Osteoblast (primary cell): Measurements from ENCODE around the gene PLTP. TPM values are rescaled to one million over a fixed set of nuclear protein-coding genes. Genes with fewer than 3 reads are reported as not detected.
A peak's percentile ranks its signal among the peaks of the same experiment; 100 is the strongest.
"Not testable (repeated sequence)": the region's sequence is repeated elsewhere in the genome, so short reads cannot be mapped to it uniquely, and the experiment has no call there.

ENCODE experiments used
- DNase-seq: peaks from one replicate; pipeline ENCODE4 v3.0.0; 2011; ENCODE audit warnings: low spot score, mixed read lengths; ENCODE audit not compliant: insufficient read length; ENCODE audit errors: missing footprints
- H2AFZ ChIP-seq: 2 replicates; pipeline ENCODE4 v1.6.0; 2011; ENCODE audit warnings: mild to moderate bottlenecking, low read length
- H3K27ac ChIP-seq: 2 replicates; pipeline ENCODE4 v1.5.1; 2011; ENCODE audit warnings: mild to moderate bottlenecking, low read depth, low read length, moderate library complexity
- H3K27me3 ChIP-seq: 2 replicates; pipeline ENCODE4 v1.6.0; 2012; ENCODE audit warnings: mild to moderate bottlenecking, control low read depth, inconsistent platforms, low read length, moderate library complexity; ENCODE audit not compliant: insufficient read depth
- H3K36me3 ChIP-seq: 2 replicates; pipeline ENCODE4 v1.5.1; 2011; ENCODE audit warnings: mild to moderate bottlenecking, low read length, control low read depth, moderate library complexity; ENCODE audit not compliant: insufficient read depth
- H3K4me1 ChIP-seq: 2 replicates; pipeline ENCODE4 v1.5.1; 2011; ENCODE audit warnings: mild to moderate bottlenecking, low read length, control low read depth, moderate library complexity; ENCODE audit not compliant: insufficient read depth
- H3K4me2 ChIP-seq: 2 replicates; pipeline ENCODE4 v1.6.0; 2011; ENCODE audit warnings: mild to moderate bottlenecking, low read length; ENCODE audit not compliant: insufficient read depth
- H3K4me3 ChIP-seq: fragments of 200-600 bp; sonication (generic); 3 replicates; pipeline ENCODE4 v1.5.1; 2012; ENCODE audit warnings: mild to moderate bottlenecking, low read length, inconsistent platforms; ENCODE audit not compliant: insufficient read depth
- H3K79me2 ChIP-seq: 2 replicates; pipeline ENCODE4 v1.6.0; 2012; ENCODE audit warnings: mild to moderate bottlenecking, low read length, control low read depth, inconsistent platforms; ENCODE audit not compliant: insufficient read depth
- H3K9me3 ChIP-seq: 2 replicates; pipeline ENCODE4 v1.5.1; 2011; ENCODE audit warnings: low read depth, low read length, control low read depth
- H4K20me1 ChIP-seq: 2 replicates; pipeline ENCODE4 v1.6.0; 2012; ENCODE audit warnings: mild to moderate bottlenecking, low read length, control low read depth; ENCODE audit not compliant: insufficient read depth
- total RNA-seq: library from RNA; depleted of rRNA; stranded (reverse); fragments of >200 nt; gene quantifications from 2 replicates; pipeline ENCODE4 v1.2.3, GENCODE V29; 2012
- TF ChIP-seq, protein P1 (sequence below): IDR thresholded peaks from 2 replicates; pipeline ENCODE4 v1.5.1; 2011; ENCODE audit warnings: mild to moderate bottlenecking, low read depth, low read length, moderate library complexity; ENCODE audit errors: extremely low read depth

PLTP gene
- total RNA-seq, 1 donor: 21.7 TPM

DNA sequence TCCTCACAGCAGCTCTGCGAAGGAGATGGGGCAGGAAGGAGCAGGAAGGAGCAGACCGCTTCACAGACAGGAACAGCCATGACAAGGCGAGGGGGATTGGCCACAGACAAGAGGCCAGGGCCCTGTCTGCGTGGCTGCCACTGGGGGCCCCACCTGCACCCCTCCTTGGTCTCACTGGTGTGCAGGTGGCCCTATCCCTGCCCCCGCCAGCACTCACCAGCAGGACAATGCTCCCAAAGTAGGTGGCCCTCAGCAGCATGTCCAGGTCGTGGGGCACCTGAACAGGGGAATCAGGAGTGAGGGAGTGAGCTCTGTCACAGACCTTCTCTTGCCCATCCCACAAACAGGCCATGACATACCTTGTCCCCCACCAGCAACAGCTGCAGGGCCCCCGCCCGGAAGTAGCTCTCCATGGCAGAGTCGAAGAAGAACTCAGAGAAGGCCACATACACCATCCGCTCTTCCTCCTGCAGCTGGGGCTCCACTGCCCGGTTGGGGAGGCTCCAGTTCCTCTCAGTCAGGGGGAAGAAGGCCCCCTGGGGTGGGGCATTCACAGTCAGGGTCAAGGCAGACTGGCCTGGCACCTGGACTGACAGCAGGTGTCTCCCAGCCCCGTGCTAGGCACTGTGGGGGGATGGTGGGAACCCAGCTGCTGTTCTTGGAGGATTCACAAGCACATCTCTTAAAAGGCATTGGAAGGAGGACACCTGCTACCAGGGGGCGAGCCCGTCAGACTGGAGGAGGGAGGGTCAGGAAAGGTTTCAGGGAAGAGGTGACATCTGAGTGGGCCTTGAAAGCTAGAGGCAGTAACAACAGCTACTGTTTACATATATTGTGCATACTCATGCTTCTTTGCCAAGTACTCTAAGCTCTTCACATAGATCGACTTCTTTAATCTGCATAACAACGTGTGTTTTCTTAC, 7.1 kb downstream of the PLTP start:
- Histone ChIP-seq H4K20me1 (no peaks in the 10 kb centered on the region), H3K27ac (peak overlapping the region; percentile 70), H3K36me3 (no peaks in the 10 kb centered on the region), H3K9me3 (no peaks in the 10 kb centered on the region), H3K4me2 (no peak overlapping the region), H3K79me2 (no peaks in the 10 kb centered on the region), H2AFZ (no peak overlapping the region), H3K4me1 (peaks cover 11% of the 10 kb centered on the region), H3K27me3 (no peaks in the 10 kb centered on the region), H3K4me3 (no peak overlapping the region)
- DNase-seq: peak; percentile 14
- TF ChIP-seq, protein P1, sequence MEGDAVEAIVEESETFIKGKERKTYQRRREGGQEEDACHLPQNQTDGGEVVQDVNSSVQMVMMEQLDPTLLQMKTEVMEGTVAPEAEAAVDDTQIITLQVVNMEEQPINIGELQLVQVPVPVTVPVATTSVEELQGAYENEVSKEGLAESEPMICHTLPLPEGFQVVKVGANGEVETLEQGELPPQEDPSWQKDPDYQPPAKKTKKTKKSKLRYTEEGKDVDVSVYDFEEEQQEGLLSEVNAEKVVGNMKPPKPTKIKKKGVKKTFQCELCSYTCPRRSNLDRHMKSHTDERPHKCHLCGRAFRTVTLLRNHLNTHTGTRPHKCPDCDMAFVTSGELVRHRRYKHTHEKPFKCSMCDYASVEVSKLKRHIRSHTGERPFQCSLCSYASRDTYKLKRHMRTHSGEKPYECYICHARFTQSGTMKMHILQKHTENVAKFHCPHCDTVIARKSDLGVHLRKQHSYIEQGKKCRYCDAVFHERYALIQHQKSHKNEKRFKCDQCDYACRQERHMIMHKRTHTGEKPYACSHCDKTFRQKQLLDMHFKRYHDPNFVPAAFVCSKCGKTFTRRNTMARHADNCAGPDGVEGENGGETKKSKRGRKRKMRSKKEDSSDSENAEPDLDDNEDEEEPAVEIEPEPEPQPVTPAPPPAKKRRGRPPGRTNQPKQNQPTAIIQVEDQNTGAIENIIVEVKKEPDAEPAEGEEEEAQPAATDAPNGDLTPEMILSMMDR: no peak

DNA sequence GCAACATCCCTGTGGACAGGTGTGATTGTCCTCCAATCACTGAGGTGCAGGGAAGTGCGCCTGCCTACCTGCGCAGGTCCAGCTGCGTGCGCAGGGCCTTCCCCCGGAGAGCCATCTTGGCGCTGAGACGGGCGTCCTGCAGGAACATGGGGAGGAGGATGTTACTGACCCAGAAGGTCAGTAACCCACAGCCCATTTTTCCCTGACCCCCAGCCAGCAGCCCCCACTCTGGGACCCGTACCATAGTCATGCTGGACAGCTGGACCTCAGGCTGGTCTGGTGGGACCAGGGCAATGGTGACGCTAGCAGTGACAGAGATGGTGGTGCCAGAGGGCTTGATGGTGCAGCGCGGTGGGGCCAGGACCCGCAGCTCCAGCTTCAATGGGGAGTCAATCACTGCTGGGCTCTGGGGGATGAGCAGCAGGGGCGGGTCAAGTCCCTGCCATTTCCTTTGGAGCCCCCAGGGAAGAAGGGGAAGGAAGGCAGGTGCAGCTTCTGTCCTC, 9.7 kb downstream of the PLTP start:
- H4K20me1 ChIP-seq: peaks cover 3% of the 10 kb centered on the region
- no peaks in the 10 kb centered on the region for H3K79me2 ChIP-seq
- H3K9me3 ChIP-seq: no peaks in the 10 kb centered on the region
- H3K27ac ChIP-seq: no peak overlapping the region
- DNase-seq: no peak
- no peak overlapping the region for H2AFZ ChIP-seq
- H3K4me1 ChIP-seq: peaks cover 11% of the 10 kb centered on the region
- TF ChIP-seq, protein P1: no peak
- no peak overlapping the region for H3K4me2 ChIP-seq
- H3K27me3 ChIP-seq: no peaks in the 10 kb centered on the region
- H3K36me3 ChIP-seq: peaks cover 15% of the 10 kb centered on the region
- H3K4me3 ChIP-seq: no peak overlapping the region

DNA sequence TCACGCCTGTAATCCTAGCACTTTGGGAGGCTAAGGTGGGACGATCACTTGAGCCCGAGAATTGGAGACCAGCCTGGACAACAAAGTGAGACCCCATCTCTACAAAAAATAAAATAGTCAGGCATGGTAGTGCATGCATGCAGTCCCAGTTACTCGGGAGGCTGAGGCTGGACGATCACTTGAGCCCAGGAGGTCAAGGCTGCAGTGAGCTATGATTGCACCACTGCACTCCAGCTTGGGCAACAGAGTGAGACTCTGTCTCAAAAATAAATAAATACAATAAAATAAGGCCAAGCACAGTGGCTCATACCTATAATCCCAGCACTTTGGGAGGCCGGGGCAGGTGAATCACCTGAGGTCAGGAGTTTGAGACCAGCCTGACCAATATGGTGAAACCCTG, 10.6 kb downstream of the PLTP start:
- H3K79me2 ChIP-seq, H3K4me3 ChIP-seq, H3K9me3 ChIP-seq, H2AFZ ChIP-seq, H3K27me3 ChIP-seq, H3K4me2 ChIP-seq, DNase-seq, H4K20me1 ChIP-seq, H3K27ac ChIP-seq: not testable (repeated sequence)
- H3K36me3 ChIP-seq: peaks cover 21% of the 10 kb centered on the region
- peaks cover 11% of the 10 kb centered on the region for H3K4me1 ChIP-seq

DNA sequence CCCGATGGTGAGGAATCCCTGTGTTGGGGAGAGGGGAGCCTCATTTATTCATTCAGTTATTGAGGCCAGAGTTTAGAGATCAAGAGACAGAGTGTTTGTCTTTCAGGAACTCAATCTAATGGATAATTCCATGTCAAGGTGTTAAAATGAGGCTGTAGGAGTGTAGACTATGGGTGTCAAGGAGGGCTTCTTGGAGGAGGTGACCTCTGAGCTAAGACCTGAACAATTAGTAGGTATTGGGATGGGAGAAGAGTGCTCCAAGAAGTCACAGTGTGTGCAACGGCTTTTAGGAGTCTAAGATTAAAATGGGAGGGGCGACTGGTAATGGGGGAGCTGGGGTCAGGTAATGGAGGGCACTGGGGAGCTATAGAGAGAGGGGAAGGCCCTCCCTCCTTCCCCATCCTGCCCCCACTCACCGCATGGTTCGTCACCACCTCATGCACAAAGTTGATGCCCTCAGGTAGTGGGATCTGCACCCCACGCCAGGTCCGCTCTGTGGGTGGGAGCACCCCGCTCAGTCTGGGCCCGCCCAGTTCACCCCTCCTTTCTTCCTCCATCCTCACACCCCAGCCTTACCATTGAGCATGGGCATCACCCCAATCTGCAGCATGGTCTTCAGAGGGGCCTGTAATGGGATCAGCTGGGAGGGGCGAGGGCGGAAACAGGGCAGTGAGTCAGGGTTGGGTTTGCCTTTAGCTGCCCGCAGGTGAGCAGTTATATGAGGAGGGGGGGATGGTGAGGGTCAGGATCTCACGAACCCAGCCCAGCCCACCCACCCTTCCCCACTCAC, 12.7 kb downstream of the PLTP start:
- Histone ChIP-seq H3K4me2 (no peak overlapping the region), H4K20me1 (peaks cover 8% of the 10 kb centered on the region), H3K79me2 (peaks cover 5% of the 10 kb centered on the region), H3K36me3 (peaks cover 40% of the 10 kb centered on the region), H2AFZ (no peak overlapping the region), H3K27ac (no peak overlapping the region), H3K4me1 (no peaks in the 10 kb centered on the region), H3K9me3 (no peaks in the 10 kb centered on the region), H3K27me3 (no peaks in the 10 kb centered on the region), H3K4me3 (no peak overlapping the region)
- TF ChIP-seq, protein P1: no peak
- peak; percentile 27 for DNase-seq
